Inferior parietal cortex (tissue), 1 donor: ENCODE measurements around the gene ZACN.
"Not testable (repeated sequence)": the region's sequence is repeated elsewhere in the genome, so short reads cannot be mapped to it uniquely, and the experiment has no call there.

ENCODE experiments used
- DNase-seq: peaks from one replicate; pipeline ENCODE4 v3.0.0-alpha.2; 2016; ENCODE audit errors: extremely low spot score

ZACN gene

GRCh38 chr17:76053246-76054111 lies 25.5 kb upstream of the ZACN start:
- no peak for DNase-seq

- no peak for DNase-seq
These were observed 24.9 kb upstream of the ZACN start for GRCh38 chr17:76054112-76054476.

- no peak for DNase-seq
These were observed 22.1 kb upstream of the ZACN start for GRCh38 chr17:76056882-76057281.

GRCh38 chr17:76058264-76058663 lies 20.7 kb upstream of the ZACN start:
- not testable (repeated sequence) for DNase-seq

- DNase-seq = peak; percentile 20
These were observed 15.0 kb upstream of the ZACN start for GRCh38 chr17:76063875-76064546.

- DNase-seq = no peak
These were observed 13.2 kb upstream of the ZACN start for GRCh38 chr17:76065775-76066174.

GRCh38 chr17:76071531-76072147 lies 7.3 kb upstream of the ZACN start:
- no peak for DNase-seq

- DNase-seq = peak; percentile 92
These were observed 6.7 kb upstream of the ZACN start, which contains the start of gene SRP68 for GRCh38 chr17:76072148-76072858. Gene SRP68 (minus strand): TSS chr17:76072517. CDS start chr17:76072491, 26 bp downstream.

- DNase-seq = no peak
These were observed 4.3 kb upstream of the ZACN start, which contains the start of gene GALR2 for GRCh38 chr17:76074390-76075363. Gene GALR2 (plus strand): TSS chr17:76074781. CDS start chr17:76074884, 103 bp downstream.

- DNase-seq = no peak
These were observed 3.4 kb upstream of the ZACN start for GRCh38 chr17:76075364-76076145.

- no peak for DNase-seq
These were observed 2.7 kb upstream of the ZACN start for GRCh38 chr17:76076146-76076764.

GRCh38 chr17:76076765-76077583 lies 2.0 kb upstream of the ZACN start:
- DNase-seq = no peak

GRCh38 chr17:76077584-76078110 lies 1.3 kb upstream of the ZACN start:
- DNase-seq = no peak

GRCh38 chr17:76078370-76078769 lies 612 bp upstream of the ZACN start:
- not testable (repeated sequence) for DNase-seq

GRCh38 chr17:76079535-76079955 lies 563 bp downstream of the ZACN start:
- DNase-seq = no peak

- DNase-seq = no peak
These were observed 1.2 kb downstream of the ZACN start for GRCh38 chr17:76079956-76080767.

GRCh38 chr17:76080768-76081287 lies 1.8 kb downstream of the ZACN start:
- no peak for DNase-seq
